Activated CD8-positive, alpha-beta memory T cell treated with anti-CD3 and anti-CD28 coated beads for 1 hour (primary cell): ENCODE results near the gene TEKTIP1.
"Not testable (repeated sequence)": the region's sequence is repeated elsewhere in the genome, so short reads cannot be mapped to it uniquely, and the experiment has no call there.

Source experiments
- DNase-seq, 2 donors: peaks; one replicate each; pipeline ENCODE4 v3.0.0-alpha.2; 2020; ENCODE audit warnings: low read depth in 1 of 2; ENCODE audit errors: extremely low read depth in 1 of 2

The TEKTIP1 gene

DNA sequence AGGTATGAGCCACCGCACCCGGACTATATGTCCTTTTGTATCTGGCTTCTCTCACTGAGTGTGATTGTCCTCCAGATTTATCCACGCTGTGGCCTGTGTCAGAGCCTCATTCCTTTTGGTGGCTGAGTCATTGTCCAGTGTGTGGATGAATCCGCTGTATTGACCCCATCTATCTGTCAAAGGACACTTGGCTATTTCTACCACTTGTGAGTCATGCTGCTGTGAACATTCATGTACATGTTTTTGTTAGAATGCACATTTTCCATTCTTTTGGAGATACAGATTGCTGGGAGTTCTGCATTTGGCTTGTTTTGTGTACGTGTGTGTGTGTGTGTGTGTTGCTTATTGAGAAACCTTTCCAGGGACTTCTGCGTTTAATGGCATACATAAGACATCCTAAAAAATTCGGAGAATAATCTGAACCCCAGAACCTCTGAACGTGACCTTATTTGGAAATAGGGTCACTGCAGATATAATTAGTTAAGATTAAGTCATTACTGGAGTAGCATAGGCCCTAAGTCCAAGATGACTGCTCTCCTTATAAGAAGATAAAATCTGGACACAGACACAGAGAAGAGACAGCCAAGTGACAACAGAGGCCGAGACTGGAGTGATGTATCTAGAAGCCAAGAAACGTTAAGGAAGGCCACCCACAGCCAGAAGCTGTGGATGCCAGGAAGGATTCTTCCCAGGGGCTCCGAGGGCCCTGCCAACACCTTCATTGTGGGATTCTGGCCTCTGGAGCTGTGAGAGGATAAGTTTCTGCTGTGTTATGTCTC, 41.4 kb downstream of the TEKTIP1 start:
- no peak for DNase-seq

DNA sequence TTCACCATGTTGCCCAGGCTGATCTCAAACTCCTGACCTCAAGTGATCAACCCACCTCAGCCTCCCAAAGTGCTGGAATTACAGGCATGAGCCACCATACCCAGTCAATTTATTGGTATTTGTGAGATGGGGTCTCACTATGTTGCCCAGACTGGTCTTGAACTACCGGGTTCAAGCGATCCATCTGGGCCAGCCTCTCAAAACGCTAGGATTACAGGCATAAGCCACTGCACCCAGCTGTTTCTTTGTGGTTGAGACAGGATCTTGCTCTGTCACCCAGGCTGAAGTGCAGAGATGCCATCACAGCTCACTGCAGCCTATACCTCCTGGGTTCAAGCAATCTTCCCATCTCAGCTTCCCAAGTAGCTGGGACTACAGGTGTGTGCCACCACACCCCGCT, 42.8 kb downstream of the TEKTIP1 start:
- DNase-seq: not testable (repeated sequence)

- not testable (repeated sequence) for DNase-seq
Observed at GRCh38 chr19:3584036-3584802, 45.2 kb downstream of the TEKTIP1 start.

GRCh38 chr19:3585301-3586126, 46.5 kb downstream of the TEKTIP1 start, which contains the start of gene GIPC3:
GIPC3 (plus strand) TSS chr19:3585478; CDS start chr19:3585598, 120 bp downstream.
- no peak for DNase-seq

DNA sequence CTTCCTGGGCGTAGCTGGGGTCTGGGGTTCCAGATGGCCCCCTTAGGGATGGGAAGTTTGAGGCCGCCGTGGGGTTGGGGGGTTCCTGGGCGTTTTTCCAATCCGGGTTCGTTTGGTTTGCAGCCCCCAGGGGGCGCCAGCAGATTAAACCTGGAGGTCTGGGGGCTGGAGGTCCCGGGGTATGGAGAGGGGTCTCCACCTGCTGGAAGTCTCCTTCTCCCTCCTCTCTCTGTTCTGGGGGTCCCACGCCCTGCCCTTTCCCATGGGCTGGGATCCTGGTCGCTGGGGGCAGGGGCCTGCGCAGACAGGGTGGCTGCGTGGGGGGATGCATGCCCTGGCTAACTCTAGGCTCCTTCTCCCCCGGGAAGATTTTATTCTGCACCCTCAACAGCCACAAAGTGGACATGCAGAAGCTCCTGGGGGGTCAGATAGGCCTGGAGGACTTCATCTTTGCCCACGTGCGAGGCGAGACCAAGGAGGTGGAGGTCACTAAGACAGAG, 47.2 kb downstream of the TEKTIP1 start:
- DNase-seq: peak in 1 of 2 donors; percentile 43

DNA sequence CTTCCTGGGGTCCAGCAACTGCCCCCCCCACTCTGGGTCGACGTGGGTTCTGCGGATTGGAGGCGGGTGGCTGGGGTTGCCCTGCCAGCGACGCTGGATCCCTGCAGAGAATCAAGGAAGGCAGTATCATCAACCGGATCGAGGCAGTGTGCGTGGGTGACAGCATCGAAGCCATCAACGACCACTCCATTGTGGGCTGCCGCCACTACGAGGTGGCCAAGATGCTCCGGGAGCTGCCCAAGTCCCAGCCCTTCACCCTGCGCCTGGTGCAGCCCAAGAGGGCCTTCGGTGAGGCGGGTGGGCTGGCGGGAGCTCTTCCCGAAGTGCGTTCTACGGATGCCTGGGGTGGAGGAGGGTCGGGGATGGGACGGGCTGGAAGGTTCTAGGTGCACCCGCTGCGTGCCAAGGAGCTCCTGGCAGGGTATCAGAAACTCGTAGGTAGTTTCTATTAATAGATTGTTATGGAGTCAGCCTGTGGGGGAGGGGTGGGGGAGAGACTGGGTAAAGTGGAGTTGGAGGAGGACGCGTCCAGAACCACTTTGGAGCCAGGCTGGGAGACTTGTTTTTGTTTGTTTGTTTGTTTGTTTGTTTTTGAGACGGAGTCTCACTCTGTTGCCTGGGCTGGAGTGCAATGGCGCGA, 47.9 kb downstream of the TEKTIP1 start:
- no peak for DNase-seq

GRCh38 chr19:3589439-3589838, 50.5 kb downstream of the TEKTIP1 start:
- no peak for DNase-seq

DNA sequence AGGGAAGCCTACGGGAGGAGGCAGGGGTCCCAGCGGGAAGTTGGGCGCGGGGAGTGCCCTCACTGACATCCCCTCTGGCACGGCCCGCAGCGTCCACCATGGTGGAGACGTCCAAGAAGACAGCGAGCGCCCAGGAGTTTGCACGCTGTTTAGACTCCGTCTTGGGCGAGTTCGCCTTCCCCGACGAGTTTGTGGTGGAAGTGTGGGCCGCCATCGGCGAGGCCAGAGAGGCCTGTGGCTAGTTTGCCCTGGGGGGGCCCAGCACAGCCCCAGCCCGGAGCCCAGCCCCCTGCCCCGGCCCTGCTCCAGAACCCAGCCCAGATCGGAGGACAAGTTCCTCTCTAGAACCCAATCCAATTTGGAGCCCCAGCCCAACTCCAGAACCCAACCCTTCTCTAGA, 51.0 kb downstream of the TEKTIP1 start:
- no peak for DNase-seq

- no peak for DNase-seq
Observed at GRCh38 chr19:3590991-3591659, 52.2 kb downstream of the TEKTIP1 start.

GRCh38 chr19:3591876-3592613, 53.1 kb downstream of the TEKTIP1 start:
- no peak for DNase-seq

GRCh38 chr19:3593156-3593555, 54.2 kb downstream of the TEKTIP1 start:
- DNase-seq: no peak
